Femur (tissue), 1 donor: ENCODE measurements around the gene MB.
"Not testable (repeated sequence)": the region's sequence is repeated elsewhere in the genome, so short reads cannot be mapped to it uniquely, and the experiment has no call there.

Source experiments
- DNase-seq: peaks from one replicate; pipeline ENCODE4 v3.0.0-alpha.2; 2017

MB gene

GRCh38 chr22:35637254-35637653 lies 20.1 kb upstream of the MB start:
- DNase-seq: no peak

- DNase-seq: no peak
These were observed 17.9 kb upstream of the MB start for GRCh38 chr22:35634943-35635540.

GRCh38 chr22:35634015-35634414 lies 16.9 kb upstream of the MB start:
- no peak for DNase-seq

- no peak for DNase-seq
These were observed 16.4 kb upstream of the MB start for GRCh38 chr22:35633520-35633919.

GRCh38 chr22:35632935-35633334 lies 15.8 kb upstream of the MB start:
- no peak for DNase-seq

- no peak for DNase-seq
These were observed 14.5 kb upstream of the MB start for GRCh38 chr22:35631597-35631996.

GRCh38 chr22:35630891-35631290 lies 13.8 kb upstream of the MB start:
- DNase-seq: no peak

GRCh38 chr22:35630387-35630793 lies 13.3 kb upstream of the MB start:
- no peak for DNase-seq

GRCh38 chr22:35629406-35630216 lies 12.5 kb upstream of the MB start:
- peak; percentile 81 for DNase-seq

GRCh38 chr22:35628732-35629131 lies 11.6 kb upstream of the MB start:
- DNase-seq: no peak

GRCh38 chr22:35627267-35628041 lies 10.3 kb upstream of the MB start:
- DNase-seq: peak; percentile 86

GRCh38 chr22:35625763-35626432 lies 8.8 kb upstream of the MB start:
- peak; percentile 52 for DNase-seq

- DNase-seq: no peak
These were observed 7.4 kb upstream of the MB start for GRCh38 chr22:35624547-35624946.

GRCh38 chr22:35623885-35624284 lies 6.8 kb upstream of the MB start:
- DNase-seq: not testable (repeated sequence)

GRCh38 chr22:35622191-35622913 lies 5.2 kb upstream of the MB start:
- peak; percentile 83 for DNase-seq

GRCh38 chr22:35621451-35621850 lies 4.3 kb upstream of the MB start:
- no peak for DNase-seq

- peak; percentile 81 for DNase-seq
These were observed 3.6 kb upstream of the MB start for GRCh38 chr22:35620624-35621251.

GRCh38 chr22:35619336-35620094 lies 2.4 kb upstream of the MB start:
- no peak for DNase-seq

- no peak for DNase-seq
These were observed 1.5 kb upstream of the MB start for GRCh38 chr22:35618427-35619223.

GRCh38 chr22:35616043-35616442 lies 1.1 kb downstream of the MB start:
- DNase-seq: no peak
